HAP-1 (cell line): ENCODE data around the gene NPLOC4.
"Not testable (repeated sequence)": the region's sequence is repeated elsewhere in the genome, so short reads cannot be mapped to it uniquely, and the experiment has no call there.

Source experiments
- DNase-seq, 2 experiments: peaks; one replicate each; pipeline ENCODE4 v3.0.0-alpha.2; 2016 to 2020; ENCODE audit warnings: low spot score in 2 of 2
- H3K27me3 ChIP-seq: fragments of 250-450 bp; sonication (Bioruptor Pico); 2 replicates; pipeline ENCODE4 v1.5.1; 2020; ENCODE audit warnings: low read depth, mild to moderate bottlenecking, moderate library complexity
- H3K36me3 ChIP-seq: fragments of 250-450 bp; sonication (Bioruptor Pico); replicated peaks from 2 replicates; pipeline ENCODE4 v1.5.1; 2020; ENCODE audit warnings: mild to moderate bottlenecking
- H3K4me1 ChIP-seq: fragments of 250-450 bp; sonication (Bioruptor Pico); 2 replicates; pipeline ENCODE4 v1.5.1; 2020; ENCODE audit warnings: mild to moderate bottlenecking
- H3K4me3 ChIP-seq: fragments of 250-450 bp; sonication (Bioruptor Pico); 2 replicates; pipeline ENCODE4 v1.5.1; 2020; ENCODE audit warnings: mild to moderate bottlenecking, moderate library complexity
- H3K9me3 ChIP-seq: fragments of 250-450 bp; sonication (Bioruptor Pico); 2 replicates; pipeline ENCODE4 v1.5.1; 2020; ENCODE audit warnings: mild to moderate bottlenecking, moderate library complexity
- in situ Hi-C: fragments of 300-500 bp; cut with MboI; formaldehyde crosslinking; loops from 3 replicates; pipeline ENCODE4 v1.14.3; 2020; ENCODE audit warnings: low sequenced_read_pairs, inconsistent platforms, mixed read lengths

NPLOC4 gene

GRCh38 chr17:81603846-81604610 lies 32.9 kb downstream of the NPLOC4 start:
- H3K9me3 ChIP-seq, result no peaks in the 10 kb centered on the region
- H3K36me3 ChIP-seq, result peaks cover 70% of the 10 kb centered on the region
- peaks cover 3% of the 10 kb centered on the region; the same call in 1 of the 2 replicates for H3K4me1 ChIP-seq
- no peak overlapping the region for H3K4me3 ChIP-seq
- no peak for DNase-seq
- no peaks in the 10 kb centered on the region for H3K27me3 ChIP-seq
- in situ Hi-C loops, result no loop called here

DNA sequence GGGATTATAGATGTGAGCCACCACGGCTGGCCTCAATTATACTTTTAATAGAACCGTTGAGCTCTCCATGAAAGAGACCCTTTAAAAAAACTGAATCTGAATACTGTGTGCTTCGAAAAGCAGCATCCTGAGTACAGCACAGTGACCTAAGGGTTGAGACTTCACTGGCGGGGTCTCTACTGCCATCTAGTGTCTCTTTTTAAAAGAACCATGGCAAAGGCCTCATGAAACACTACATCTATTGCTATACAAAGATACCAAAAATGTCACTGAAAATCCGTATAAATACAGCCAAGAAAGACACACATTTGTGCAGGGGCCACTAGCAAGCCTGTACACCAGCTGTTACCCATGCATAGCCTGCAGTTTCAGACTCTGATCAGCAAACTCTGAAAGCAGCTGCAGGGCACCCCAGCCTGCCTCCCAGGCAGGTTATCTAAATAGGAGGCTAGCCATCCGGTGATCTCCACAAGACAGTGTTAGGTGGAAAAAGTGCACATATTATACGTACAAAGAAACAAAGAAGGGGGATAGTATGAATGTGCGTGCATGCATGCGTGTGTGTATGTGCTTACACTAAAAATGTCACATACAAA lies 35.3 kb downstream of the NPLOC4 start:
- H3K36me3 ChIP-seq, result peaks cover 70% of the 10 kb centered on the region
- H3K4me1 ChIP-seq, result peaks cover 3% of the 10 kb centered on the region; the same call in 1 of the 2 replicates
- in situ Hi-C loops, result no loop called here
- no peaks in the 10 kb centered on the region for H3K27me3 ChIP-seq
- no peak overlapping the region for H3K4me3 ChIP-seq
- DNase-seq, result peak; percentile 65 to 67
- H3K9me3 ChIP-seq, result no peaks in the 10 kb centered on the region

GRCh38 chr17:81599719-81600486 lies 37.0 kb downstream of the NPLOC4 start:
- Histone ChIP-seq H3K27me3 (no peaks in the 10 kb centered on the region), H3K36me3 (peaks cover 76% of the 10 kb centered on the region), H3K9me3 (no peaks in the 10 kb centered on the region), H3K4me3 (no peak overlapping the region), H3K4me1 (peaks cover 3% of the 10 kb centered on the region; the same call in 1 of the 2 replicates)
- in situ Hi-C loops, result no loop called here
- no peak for DNase-seq

- no peaks in the 10 kb centered on the region for H3K4me1 ChIP-seq
- in situ Hi-C loops, result no loop called here
These were observed 43.6 kb downstream of the NPLOC4 start for GRCh38 chr17:81593105-81593871.

DNA sequence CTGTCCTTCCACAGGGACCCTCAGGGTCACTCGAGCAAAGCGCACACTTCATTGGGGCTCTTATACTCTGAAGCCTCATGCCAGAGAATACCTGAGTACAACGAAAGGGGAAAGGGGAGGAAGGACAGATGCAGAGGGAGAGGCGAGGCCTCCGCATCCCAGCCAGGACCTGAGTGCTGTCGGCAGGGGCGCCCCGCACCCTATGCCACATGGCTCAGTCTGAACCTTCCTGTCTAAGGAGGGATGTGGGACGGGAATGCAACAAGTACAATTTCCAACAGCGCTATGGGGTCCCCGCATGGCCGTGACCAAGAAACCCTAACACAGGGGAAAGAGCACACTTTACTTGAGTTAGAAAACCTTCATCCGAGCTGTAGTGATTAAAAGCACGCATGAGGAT lies 44.9 kb downstream of the NPLOC4 start:
- in situ Hi-C loops, result no loop called here
- Histone ChIP-seq H3K27me3 (no peaks in the 10 kb centered on the region), H3K4me3 (no peak overlapping the region), H3K36me3 (peaks cover 67% of the 10 kb centered on the region), H3K4me1 (no peaks in the 10 kb centered on the region), H3K9me3 (no peaks in the 10 kb centered on the region)
- DNase-seq, result no peak

More at GRCh38 chr17:81593105-81593871, 43.6 kb downstream of the NPLOC4 start:
- H3K36me3 ChIP-seq, result peaks cover 67% of the 10 kb centered on the region
- no peak for DNase-seq
- H3K27me3 ChIP-seq, result no peaks in the 10 kb centered on the region
- no peaks in the 10 kb centered on the region for H3K9me3 ChIP-seq
- H3K4me3 ChIP-seq, result no peak overlapping the region

DNA sequence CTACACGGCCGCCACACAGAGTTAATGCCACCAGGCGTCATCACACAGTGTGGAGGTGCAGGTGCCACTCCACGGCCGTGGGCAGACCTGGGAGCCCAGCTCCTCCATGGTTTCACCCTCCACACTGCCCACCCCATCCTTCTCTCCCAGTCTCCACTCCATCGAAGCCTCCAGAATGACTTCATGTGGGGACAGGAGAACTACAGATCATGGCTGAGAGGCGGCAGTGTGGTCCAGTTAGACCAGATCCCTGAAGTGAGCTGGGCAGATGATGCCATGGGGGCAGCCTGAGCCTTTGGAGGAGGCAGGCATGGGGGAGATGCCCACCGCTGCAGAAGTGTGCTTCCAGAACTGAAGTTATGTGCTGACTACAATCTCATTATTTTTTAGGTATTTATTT lies 46.8 kb downstream of the NPLOC4 start:
- H3K9me3 ChIP-seq, result no peaks in the 10 kb centered on the region
- no peak for DNase-seq
- H3K4me3 ChIP-seq, result no peak overlapping the region
- H3K4me1 ChIP-seq, result no peaks in the 10 kb centered on the region
- in situ Hi-C loops, result no loop called here
- H3K36me3 ChIP-seq, result peaks cover 69% of the 10 kb centered on the region
- no peaks in the 10 kb centered on the region for H3K27me3 ChIP-seq

DNA sequence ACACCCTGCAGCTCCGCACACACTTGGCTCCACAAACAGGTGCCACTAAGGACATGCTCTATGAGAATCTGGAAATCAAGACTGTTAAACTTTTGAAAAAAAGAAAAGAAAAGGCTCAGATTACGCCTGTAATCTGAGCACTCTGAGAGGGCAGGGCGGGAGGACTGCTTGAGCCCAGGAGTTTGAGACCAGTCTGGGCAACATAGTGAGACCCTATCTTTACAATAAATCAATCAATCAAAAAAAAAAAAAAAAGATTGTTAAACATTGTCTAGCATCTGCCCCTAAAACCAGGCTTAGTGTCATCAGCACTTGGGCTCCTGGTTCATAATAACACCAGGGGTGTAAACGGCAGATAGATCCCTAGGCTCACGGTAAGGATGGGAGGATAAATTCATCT lies 47.3 kb downstream of the NPLOC4 start:
- H3K9me3 ChIP-seq, result no peaks in the 10 kb centered on the region
- no peak overlapping the region for H3K4me3 ChIP-seq
- peaks cover 2% of the 10 kb centered on the region for H3K4me1 ChIP-seq
- DNase-seq, result no peak
- in situ Hi-C loops, result no loop called here
- H3K27me3 ChIP-seq, result no peaks in the 10 kb centered on the region
- peaks cover 64% of the 10 kb centered on the region for H3K36me3 ChIP-seq

DNA sequence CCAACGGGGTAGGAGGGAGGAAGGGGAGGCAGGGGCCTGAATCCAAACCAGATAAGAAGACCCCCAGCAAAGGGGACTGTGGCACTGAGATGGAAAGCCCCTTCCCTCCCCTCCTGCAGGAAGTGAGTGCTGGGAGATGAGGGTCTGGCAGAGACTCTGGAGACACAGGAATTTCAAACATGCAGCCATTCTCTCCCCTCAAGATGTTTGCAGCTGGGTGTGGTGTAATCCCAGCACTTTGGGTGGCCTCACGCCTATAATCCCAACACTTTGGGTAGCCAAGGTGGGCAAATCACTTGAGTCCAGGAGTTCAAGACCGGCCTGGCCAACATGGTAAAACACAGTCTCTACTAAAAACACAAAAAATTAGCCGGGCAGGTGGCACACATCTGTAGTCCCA lies 50.8 kb downstream of the NPLOC4 start:
- peaks cover 76% of the 10 kb centered on the region for H3K36me3 ChIP-seq
- no peaks in the 10 kb centered on the region for H3K27me3 ChIP-seq
- H3K4me1 ChIP-seq, result peaks cover 12% of the 10 kb centered on the region
- no peaks in the 10 kb centered on the region for H3K9me3 ChIP-seq
- no peak for DNase-seq
- in situ Hi-C loops, result no loop called here
- no peak overlapping the region for H3K4me3 ChIP-seq

- H3K27me3 ChIP-seq, H3K9me3 ChIP-seq, in situ Hi-C loops, DNase-seq, H3K4me3 ChIP-seq: not testable (repeated sequence)
- H3K36me3 ChIP-seq, result peaks cover 70% of the 10 kb centered on the region
- peaks cover 12% of the 10 kb centered on the region for H3K4me1 ChIP-seq
These were observed 52.1 kb downstream of the NPLOC4 start for GRCh38 chr17:81584771-81585170.

DNA sequence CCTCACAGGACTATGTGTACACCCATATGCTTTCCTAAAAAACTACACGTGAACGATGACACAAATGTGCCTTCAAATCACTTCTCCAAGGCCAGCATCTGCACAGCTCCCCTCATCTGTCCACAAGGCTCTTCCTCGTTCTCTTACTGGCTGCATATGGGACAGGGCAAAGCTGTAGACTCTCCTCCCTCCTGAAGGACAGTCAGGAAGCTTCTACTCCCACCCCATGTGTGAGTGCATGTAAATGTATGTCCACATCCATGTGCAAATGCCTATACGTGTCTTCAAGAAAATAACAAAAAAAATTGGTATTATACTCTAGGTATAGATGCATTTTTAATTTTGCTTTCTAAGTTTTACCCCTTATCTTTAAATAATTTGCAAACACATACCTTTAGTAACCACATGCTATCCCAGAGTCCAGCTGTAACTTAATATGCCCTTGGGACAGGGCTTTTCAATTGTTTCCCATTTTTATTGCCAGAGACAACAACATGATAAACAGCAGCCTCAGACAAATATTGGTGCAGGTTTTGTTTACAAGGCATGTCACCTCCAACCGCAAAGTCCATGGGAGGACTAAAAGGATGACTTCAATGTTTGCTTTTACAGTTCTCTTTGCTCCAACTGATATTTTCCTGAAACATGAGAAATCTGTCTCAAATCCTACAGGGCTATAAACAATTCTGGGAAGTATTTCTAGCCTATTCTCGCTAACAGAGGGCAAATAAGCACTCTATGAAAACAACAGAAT lies 53.1 kb downstream of the NPLOC4 start:
- peak in 1 of 2 experiments; percentile 29 for DNase-seq
- Histone ChIP-seq H3K4me1 (peaks cover 12% of the 10 kb centered on the region), H3K4me3 (no peak overlapping the region), H3K27me3 (no peaks in the 10 kb centered on the region), H3K36me3 (peaks cover 64% of the 10 kb centered on the region), H3K9me3 (no peaks in the 10 kb centered on the region)
- in situ Hi-C loops, result no loop called here

DNA sequence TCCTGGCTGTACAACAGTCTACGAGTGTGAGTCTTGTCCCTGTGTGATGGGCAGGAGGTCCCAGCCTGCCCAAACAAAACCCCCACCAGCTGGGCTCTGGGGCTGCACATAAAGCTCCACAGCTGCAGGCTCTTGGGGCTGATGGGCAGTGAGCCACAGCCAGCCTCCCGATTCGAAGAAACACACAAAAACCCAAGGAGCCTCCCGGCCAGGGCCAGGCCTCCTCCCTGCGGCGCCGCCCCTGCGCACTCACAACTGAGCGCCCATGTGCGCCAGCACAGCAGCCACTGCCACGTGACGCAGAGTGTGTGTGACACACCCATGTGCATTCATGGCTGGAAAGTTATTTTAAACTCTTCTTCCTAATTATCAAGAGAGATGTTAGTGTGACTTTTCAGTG lies 54.2 kb downstream of the NPLOC4 start:
- in situ Hi-C loops, result no loop called here
- no peak for DNase-seq
- H3K36me3 ChIP-seq, result peaks cover 54% of the 10 kb centered on the region
- peaks cover 12% of the 10 kb centered on the region for H3K4me1 ChIP-seq
- no peaks in the 10 kb centered on the region for H3K27me3 ChIP-seq
- no peak overlapping the region for H3K4me3 ChIP-seq
- H3K9me3 ChIP-seq, result no peaks in the 10 kb centered on the region

DNA sequence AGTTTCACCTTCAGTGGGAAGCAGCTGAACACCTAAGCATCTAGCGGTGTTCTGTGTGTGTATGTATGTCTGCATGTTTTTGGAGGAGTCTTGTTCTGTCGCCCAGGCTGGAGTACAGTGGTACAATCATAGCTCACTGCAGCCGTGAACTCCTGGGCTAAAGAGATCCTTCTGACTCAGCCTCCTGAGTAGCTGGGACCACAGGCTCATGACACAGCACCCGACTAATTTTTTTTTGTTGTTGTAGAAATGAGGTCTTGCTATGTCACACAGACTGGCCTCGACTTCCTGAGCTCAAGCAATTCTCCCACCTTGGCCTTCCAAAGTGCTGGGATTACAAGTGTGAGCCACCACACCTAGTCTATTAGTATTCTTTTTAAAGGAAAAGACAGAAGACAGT lies 54.6 kb downstream of the NPLOC4 start:
- no peaks in the 10 kb centered on the region for H3K27me3 ChIP-seq
- DNase-seq, result no peak
- in situ Hi-C loops, result no loop called here
- H3K36me3 ChIP-seq, result peaks cover 53% of the 10 kb centered on the region
- H3K9me3 ChIP-seq, result no peaks in the 10 kb centered on the region
- peaks cover 12% of the 10 kb centered on the region for H3K4me1 ChIP-seq
- no peak overlapping the region for H3K4me3 ChIP-seq

- H3K36me3 ChIP-seq, result peaks cover 51% of the 10 kb centered on the region
- peaks cover 16% of the 10 kb centered on the region for H3K4me1 ChIP-seq
- no peaks in the 10 kb centered on the region for H3K9me3 ChIP-seq
- no peaks in the 10 kb centered on the region for H3K27me3 ChIP-seq
- DNase-seq, result no peak
- in situ Hi-C loops, result no loop called here
- no peak overlapping the region for H3K4me3 ChIP-seq
These were observed 55.2 kb downstream of the NPLOC4 start for GRCh38 chr17:81581758-81582157.
